Liver (tissue), 9 donors: ENCODE results near the gene SCAMP4. TPM values are rescaled to one million over a fixed set of nuclear protein-coding genes. Genes with fewer than 3 reads are reported as not detected.

Source experiments
- DNase-seq: peaks from one replicate; pipeline ENCODE4 v3.0.0-alpha.2; 2017; ENCODE audit warnings: low spot score
- H3K27ac ChIP-seq, 2 donors: one replicate each; pipeline ENCODE4 v1.7.0; 2013; ENCODE audit warnings: inconsistent platforms in 2 of 2, low read length in 2 of 2, control low read depth in 1 of 2, low read depth in 1 of 2, mild to moderate bottlenecking in 1 of 2
- H3K27me3 ChIP-seq, 4 donors: one replicate each; pipeline versions ENCODE4 v1.6.1 to v1.7.0; 2013; ENCODE audit warnings: low read length in 3 of 4, inconsistent platforms in 1 of 4, mild to moderate bottlenecking in 1 of 4, moderate library complexity in 1 of 4; ENCODE audit not compliant: control insufficient read depth in 4 of 4, insufficient read depth in 4 of 4
- H3K36me3 ChIP-seq, 4 donors: one replicate each; pipeline versions ENCODE4 v1.6.1 to v1.7.0; 2013; ENCODE audit warnings: low read length in 3 of 4, mild to moderate bottlenecking in 3 of 4, low read depth in 1 of 4, moderate library complexity in 1 of 4; ENCODE audit not compliant: control insufficient read depth in 4 of 4, insufficient read depth in 3 of 4
- H3K4me1 ChIP-seq, 4 donors: one replicate each; pipeline versions ENCODE4 v1.6.1 to v1.7.0; 2013; ENCODE audit warnings: low read length in 3 of 4, mild to moderate bottlenecking in 3 of 4, moderate library complexity in 1 of 4; ENCODE audit not compliant: control insufficient read depth in 4 of 4, insufficient read depth in 4 of 4
- H3K4me3 ChIP-seq, 3 donors: one replicate each; pipeline versions ENCODE4 v1.6.1 to v1.7.0; 2013; ENCODE audit warnings: low read length in 3 of 3, control low read depth in 1 of 3, low read depth in 1 of 3, mild to moderate bottlenecking in 1 of 3
- H3K9ac ChIP-seq, 2 donors: one replicate each; pipeline ENCODE4 v1.7.0; 2013; ENCODE audit warnings: low read length in 2 of 2, mild to moderate bottlenecking in 2 of 2, moderate library complexity in 2 of 2, control low read depth in 1 of 2, low read depth in 1 of 2
- H3K9me3 ChIP-seq, 4 donors: one replicate each; pipeline versions ENCODE4 v1.6.1 to v1.7.0; 2013; ENCODE audit warnings: low read length in 3 of 4; ENCODE audit not compliant: control insufficient read depth in 4 of 4
- CTCF ChIP-seq: fragments of 150-350 bp; IDR thresholded peaks from 2 replicates; pipeline ENCODE4 v1.5.1; 2017; ENCODE audit warnings: improper control_type of control experiment, low read depth, low read length; ENCODE audit not compliant: missing input control
- EGR1 ChIP-seq, 2 donors: IDR thresholded peaks; 2 replicates each; pipeline ENCODE4 v1.6.1; 2016 to 2018; ENCODE audit warnings: antibody characterized with exemption in 2 of 2, low read depth in 2 of 2
- FOXA1 ChIP-seq: IDR thresholded peaks from 2 replicates; pipeline ENCODE4 v1.6.1; 2016; ENCODE audit warnings: antibody characterized with exemption
- FOXA2 ChIP-seq: IDR thresholded peaks from 2 replicates; pipeline ENCODE4 v1.6.1; 2016; ENCODE audit warnings: antibody characterized with exemption
- GABPA ChIP-seq, 2 donors: IDR thresholded peaks in 1 of 2; conservative IDR thresholded peaks in 1 of 2; 2 replicates each; pipeline ENCODE4 v1.6.1; 2016; ENCODE audit warnings: antibody characterized with exemption in 2 of 2, mild to moderate bottlenecking in 1 of 2, moderate library complexity in 1 of 2
- HNF4A ChIP-seq, 2 donors: conservative IDR thresholded peaks; 2 replicates each; pipeline ENCODE4 v1.6.1; 2016; ENCODE audit warnings: antibody characterized with exemption in 2 of 2, mild to moderate bottlenecking in 2 of 2
- HNF4G ChIP-seq: IDR thresholded peaks from 2 replicates; pipeline ENCODE4 v1.6.1; 2016; ENCODE audit warnings: antibody characterized with exemption
- JUND ChIP-seq, 2 donors: IDR thresholded peaks; 2 replicates each; pipeline ENCODE4 v1.6.1; 2016; ENCODE audit warnings: antibody characterized with exemption in 2 of 2
- MAX ChIP-seq: IDR thresholded peaks from 2 replicates; pipeline ENCODE4 v1.6.1; 2016; ENCODE audit warnings: antibody characterized with exemption
- NR2F2 ChIP-seq: IDR thresholded peaks from 2 replicates; pipeline ENCODE4 v1.6.1; 2016; ENCODE audit warnings: antibody characterized with exemption
- RAD21 ChIP-seq, 2 donors: IDR thresholded peaks; 2 replicates each; pipeline ENCODE4 v1.6.1; 2016; ENCODE audit warnings: antibody characterized with exemption in 2 of 2, mild to moderate bottlenecking in 2 of 2
- REST ChIP-seq: IDR thresholded peaks from 2 replicates; pipeline ENCODE4 v1.6.1; 2016; ENCODE audit warnings: antibody characterized with exemption, mild to moderate bottlenecking
- RXRA ChIP-seq, 2 donors: IDR thresholded peaks; 2 replicates each; pipeline ENCODE4 v1.6.1; 2017 to 2018; ENCODE audit warnings: antibody characterized with exemption in 2 of 2, mild to moderate bottlenecking in 1 of 2
- SP1 ChIP-seq: IDR thresholded peaks from 2 replicates; pipeline ENCODE4 v1.6.1; 2018; ENCODE audit warnings: antibody characterized with exemption, mild to moderate bottlenecking
- TAF1 ChIP-seq: conservative IDR thresholded peaks from 2 replicates; pipeline ENCODE4 v1.6.1; 2016; ENCODE audit warnings: antibody characterized with exemption, mild to moderate bottlenecking
- YY1 ChIP-seq: IDR thresholded peaks from 2 replicates; pipeline ENCODE4 v1.6.1; 2016; ENCODE audit warnings: antibody characterized with exemption, mild to moderate bottlenecking
- ZBTB33 ChIP-seq: IDR thresholded peaks from 2 replicates; pipeline ENCODE4 v1.6.1; 2016; ENCODE audit warnings: antibody characterized with exemption
- WGBS: extraction: QIAGEN DNeasy Blood & Tissue Kit; methylation state at CpG from one replicate; pipeline ENCODE4 v1.1.7; 2013; 5-methylcytosine and 5-hydroxymethylcytosine counted together
- polyA plus RNA-seq, 2 donors: library from polyadenylated mRNA; stranded (reverse) in 1 of 2; unstranded in 1 of 2; fragments of 200-250 nt in 1 of 2; fragments of >200 nt in 1 of 2; fragmentation: Nextera tagmentation in 1 of 2; extraction: Ambion mirVana in 1 of 2; gene quantifications; one replicate each; pipeline versions ENCODE4 v1.2.1 to v1.2.3, GENCODE V29; 2013 to 2015
- total RNA-seq, 2 donors: library from RNA; depleted of rRNA; stranded (reverse); fragments of >200 nt; gene quantifications; one replicate each; pipeline ENCODE4 v1.2.3, GENCODE V29; 2014
- donor health status: healthy.
- donor health status: healthy.
- donor health status: healthy.
- donor health status: healthy.
- donor health status: healthy.

SCAMP4 gene
- total and polyA plus RNA-seq, 4 donors, result 13.0 to 22.1 (median 16.6) TPM

GRCh38 chr19:1912760-1913505 is 7.7 kb downstream of the SCAMP4 start:
- H3K4me1 ChIP-seq, result peaks cover 0 to 5% (median 1%) of the 10 kb centered on the region in 4 donors
- no peaks in the 10 kb centered on the region for H3K27me3 ChIP-seq
- H3K9ac ChIP-seq, result no peak overlapping the region
- TF ChIP-seq TAF1 (no peak), JUND (IDR thresholded peaks at IDR 0.05) (no peak), SP1 (no peak), EGR1 (IDR thresholded peaks at IDR 0.05; ENCODE audit: low read depth in 2 of 2) (no peak), NR2F2 (no peak), RXRA (IDR thresholded peaks at IDR 0.05) (no peak)
- H3K27ac ChIP-seq, result no peak overlapping the region
- DNase-seq, result no peak
- 98% methylated on average over 77 of the region's 77 CpGs for WGBS
- no peaks in the 10 kb centered on the region for H3K9me3 ChIP-seq
- H3K4me3 ChIP-seq, result no peak overlapping the region
- peaks cover 0 to 12% (median 4%) of the 10 kb centered on the region in 4 donors for H3K36me3 ChIP-seq

- Histone ChIP-seq H3K4me1 (peaks cover 0 to 5% (median 0%) of the 10 kb centered on the region in 4 donors), H3K36me3 (peaks cover 0 to 16% (median 4%) of the 10 kb centered on the region in 4 donors), H3K9ac (no peak overlapping the region), H3K4me3 (no peak overlapping the region), H3K27ac (no peak overlapping the region), H3K9me3 (no peaks in the 10 kb centered on the region), H3K27me3 (no peaks in the 10 kb centered on the region)
- TF ChIP-seq NR2F2 (no peak), YY1 (no peak), FOXA1 (no peak), MAX (no peak), JUND (IDR thresholded peaks at IDR 0.05) (no peak), HNF4G (no peak)
- 93% methylated on average over 23 of the region's 23 CpGs for WGBS
- DNase-seq, result no peak
Observed at GRCh38 chr19:1913781-1914577, 8.8 kb downstream of the SCAMP4 start.

GRCh38 chr19:1914826-1915341 is 9.7 kb downstream of the SCAMP4 start:
- H3K4me3 ChIP-seq, result no peak overlapping the region
- DNase-seq, result no peak
- H3K36me3 ChIP-seq, result peaks cover 0 to 16% (median 6%) of the 10 kb centered on the region in 4 donors
- H3K27me3 ChIP-seq, result no peaks in the 10 kb centered on the region
- H3K4me1 ChIP-seq, result peaks cover 0 to 2% (median 0%) of the 10 kb centered on the region in 4 donors
- H3K27ac ChIP-seq, result no peak overlapping the region
- no peak overlapping the region for H3K9ac ChIP-seq
- H3K9me3 ChIP-seq, result no peaks in the 10 kb centered on the region
- 90% methylated on average over 23 of the region's 23 CpGs for WGBS
- no peak for TF ChIP-seq CTCF
- no peak for TF ChIP-seq ZBTB33
- no peak for TF ChIP-seq GABPA (IDR thresholded peaks at IDR 0.05 in 1 of 2, conservative IDR thresholded peaks at IDR 0.05 in 1 of 2)
- no peak for TF ChIP-seq FOXA1
- no peak for TF ChIP-seq EGR1 (IDR thresholded peaks at IDR 0.05; ENCODE audit: low read depth in 2 of 2)
- no peak for TF ChIP-seq SP1
- no peak for TF ChIP-seq JUND (IDR thresholded peaks at IDR 0.05)
- no peak for TF ChIP-seq RAD21 (IDR thresholded peaks at IDR 0.05)
- no peak for TF ChIP-seq YY1
- TF ChIP-seq RXRA (IDR thresholded peaks at IDR 0.05), result no peak
- no peak for TF ChIP-seq HNF4G
- no peak for TF ChIP-seq REST
- TF ChIP-seq HNF4A (conservative IDR thresholded peaks at IDR 0.05), result no peak
- no peak for TF ChIP-seq MAX
- no peak for TF ChIP-seq FOXA2
